ENCODE data around the gene SYP.
"Not testable (repeated sequence)": the region's sequence is repeated elsewhere in the genome, so short reads cannot be mapped to it uniquely, and the experiment has no call there.

SYP gene

DNA sequence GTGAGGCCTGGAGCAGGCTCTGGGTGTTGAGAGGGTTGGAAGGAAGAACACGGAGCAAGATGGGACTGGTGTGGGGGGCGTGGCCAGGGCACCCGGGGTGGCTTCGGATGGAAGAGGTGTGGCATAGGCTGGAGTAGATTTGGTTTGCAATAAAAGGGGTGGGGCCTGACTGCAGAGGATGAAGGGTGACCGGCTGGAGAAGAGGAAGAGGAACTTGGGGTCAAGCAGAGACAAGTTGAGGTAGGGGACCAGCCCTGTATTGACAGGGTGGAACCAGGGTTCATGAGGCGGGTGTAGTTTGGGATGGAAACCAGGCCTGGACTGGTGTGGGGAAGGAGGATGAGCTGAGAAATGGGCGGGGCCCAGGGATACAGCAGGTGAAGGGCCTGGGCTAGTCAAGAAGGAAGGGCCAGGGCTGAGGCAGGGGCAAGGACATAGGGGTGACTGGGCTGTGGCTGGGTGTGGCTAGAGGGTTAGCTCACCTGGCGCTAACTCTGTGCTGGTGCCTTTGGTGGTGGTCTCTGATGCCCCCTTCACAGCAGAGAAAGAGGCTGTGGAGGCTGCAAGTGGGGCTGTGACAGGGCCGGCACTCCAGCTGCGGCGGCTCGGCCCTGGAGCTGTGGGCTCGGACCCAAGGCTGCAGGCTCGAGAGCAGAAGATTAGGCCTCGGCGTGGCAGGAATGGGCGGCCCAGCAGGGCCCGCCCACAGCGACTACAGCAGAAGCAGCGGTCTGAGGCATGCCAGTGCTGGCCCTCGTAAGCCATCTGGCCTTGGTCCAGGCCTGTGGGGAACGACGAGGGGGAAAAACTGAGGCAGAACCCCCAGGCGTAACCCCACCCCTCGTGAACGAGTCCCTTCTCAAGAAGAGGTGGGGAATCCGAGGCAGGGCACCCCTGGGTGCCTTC is 23.3 kb downstream of the SYP start:
- no peak overlapping the region for H3K27ac ChIP-seq

DNA sequence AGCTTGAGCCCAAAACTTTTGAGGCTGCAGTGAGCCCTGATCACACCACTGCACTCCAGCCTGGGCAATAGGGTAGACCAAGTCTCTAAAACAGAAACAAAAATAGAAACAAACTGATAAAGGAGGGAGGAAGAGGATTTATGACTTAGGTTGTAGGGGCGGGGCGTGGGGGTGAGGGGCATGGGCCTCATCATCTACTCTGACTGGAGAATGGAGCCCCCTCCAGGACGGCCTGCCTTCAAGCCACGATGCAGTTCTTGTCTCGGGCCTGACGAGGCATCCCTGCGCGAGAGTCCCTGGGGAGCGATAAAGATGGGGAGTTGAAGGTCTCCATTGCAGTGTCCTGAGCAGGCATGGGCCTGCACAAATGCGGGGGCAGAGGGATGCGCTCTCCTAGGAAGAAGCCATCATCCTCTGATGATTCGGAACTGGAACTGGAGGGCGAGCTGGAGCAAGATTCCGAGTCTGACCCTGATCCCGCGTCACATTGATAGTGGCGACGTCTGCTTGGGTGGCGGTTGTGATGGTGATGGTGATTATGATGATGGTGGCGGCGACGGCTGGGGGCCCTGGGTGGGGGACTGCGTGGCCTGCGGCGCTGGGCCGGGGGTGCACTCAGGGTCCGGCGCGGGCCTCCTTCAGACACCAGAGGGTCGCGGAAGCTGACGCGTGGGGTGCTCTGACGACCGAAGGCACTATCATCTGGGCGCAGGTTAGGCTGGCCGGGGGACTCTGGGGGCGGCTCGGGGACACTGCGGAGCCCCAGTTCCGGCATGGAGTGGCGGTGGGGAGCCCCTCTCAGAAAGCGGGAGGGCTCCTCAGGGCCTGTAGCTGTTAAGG is 24.3 kb downstream of the SYP start:
- no peak overlapping the region for H3K27ac ChIP-seq

More for the DNA sequence above, 23.3 kb downstream of the SYP start:
- TF ChIP-seq, protein P1, sequence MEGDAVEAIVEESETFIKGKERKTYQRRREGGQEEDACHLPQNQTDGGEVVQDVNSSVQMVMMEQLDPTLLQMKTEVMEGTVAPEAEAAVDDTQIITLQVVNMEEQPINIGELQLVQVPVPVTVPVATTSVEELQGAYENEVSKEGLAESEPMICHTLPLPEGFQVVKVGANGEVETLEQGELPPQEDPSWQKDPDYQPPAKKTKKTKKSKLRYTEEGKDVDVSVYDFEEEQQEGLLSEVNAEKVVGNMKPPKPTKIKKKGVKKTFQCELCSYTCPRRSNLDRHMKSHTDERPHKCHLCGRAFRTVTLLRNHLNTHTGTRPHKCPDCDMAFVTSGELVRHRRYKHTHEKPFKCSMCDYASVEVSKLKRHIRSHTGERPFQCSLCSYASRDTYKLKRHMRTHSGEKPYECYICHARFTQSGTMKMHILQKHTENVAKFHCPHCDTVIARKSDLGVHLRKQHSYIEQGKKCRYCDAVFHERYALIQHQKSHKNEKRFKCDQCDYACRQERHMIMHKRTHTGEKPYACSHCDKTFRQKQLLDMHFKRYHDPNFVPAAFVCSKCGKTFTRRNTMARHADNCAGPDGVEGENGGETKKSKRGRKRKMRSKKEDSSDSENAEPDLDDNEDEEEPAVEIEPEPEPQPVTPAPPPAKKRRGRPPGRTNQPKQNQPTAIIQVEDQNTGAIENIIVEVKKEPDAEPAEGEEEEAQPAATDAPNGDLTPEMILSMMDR (conservative IDR thresholded peaks at IDR 0.05) = no peak

DNA sequence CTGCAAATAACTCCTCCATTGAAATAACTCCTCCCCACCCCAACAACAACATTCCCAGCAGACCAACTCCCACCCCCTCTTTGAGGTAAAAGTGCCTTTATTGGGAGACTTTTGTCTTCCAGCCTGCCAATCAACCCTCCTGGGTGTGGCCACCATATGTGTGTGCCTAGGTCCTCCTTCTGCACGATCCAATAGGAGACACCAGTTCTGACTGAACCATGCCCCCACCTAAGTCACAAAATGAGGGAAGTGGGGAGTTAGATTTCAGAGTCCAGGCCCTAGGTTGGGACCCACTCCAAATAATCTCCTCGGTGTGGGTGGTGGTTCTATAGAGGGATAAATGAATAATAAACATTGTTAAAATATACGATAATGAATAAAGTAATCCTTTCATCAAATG is 25.3 kb downstream of the SYP start:
- TF ChIP-seq, protein P1 (conservative IDR thresholded peaks at IDR 0.05) = no peak
- no peak overlapping the region for H3K27ac ChIP-seq

More for the DNA sequence above, 24.3 kb downstream of the SYP start:
- TF ChIP-seq, protein P1 (conservative IDR thresholded peaks at IDR 0.05) = no peak

DNA sequence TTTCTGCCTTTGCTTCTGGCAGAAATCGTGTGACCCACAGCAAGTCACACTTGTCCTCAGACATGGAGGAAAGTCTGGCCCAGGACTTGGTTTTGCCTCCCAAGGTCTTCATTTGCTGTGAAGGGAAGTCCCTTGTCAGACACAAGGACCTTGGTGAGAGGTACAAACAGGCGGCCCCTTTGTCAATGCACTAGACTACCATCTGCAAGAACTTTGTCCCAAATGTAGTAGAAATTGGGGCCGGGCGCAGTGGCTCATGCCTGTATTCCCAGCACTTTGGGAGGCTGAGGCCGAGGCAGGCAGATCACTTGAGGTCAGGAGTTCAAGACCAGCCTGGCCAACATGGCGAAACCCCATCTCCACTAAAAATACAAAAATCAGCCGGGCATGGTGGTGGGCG is 26.4 kb downstream of the SYP start:
- H3K27ac ChIP-seq = not testable (repeated sequence)

DNA sequence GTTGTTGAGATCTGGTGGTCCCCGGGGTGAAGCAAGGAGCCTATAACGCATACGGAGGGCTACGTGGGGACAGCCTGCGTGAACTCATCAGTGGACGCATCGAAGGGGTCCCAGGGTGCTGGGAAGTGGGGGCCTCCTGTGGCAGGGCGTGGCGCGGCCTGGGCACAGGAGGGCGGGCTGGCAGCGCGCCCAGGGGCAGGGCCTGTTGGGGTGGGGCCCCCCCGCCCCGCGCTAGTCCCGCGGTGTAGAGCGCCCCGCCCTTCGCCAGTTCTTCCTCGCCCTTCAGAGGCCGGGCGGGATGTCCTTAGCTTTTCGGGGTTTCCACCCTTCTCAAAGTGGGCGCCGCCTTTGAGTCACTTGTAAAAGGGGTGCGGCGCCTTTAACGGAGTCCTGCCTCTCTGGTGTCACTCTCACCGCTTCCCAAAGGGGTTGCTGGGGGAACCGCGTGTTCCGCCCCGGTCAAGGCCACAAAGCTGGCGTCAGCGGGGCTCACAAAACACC is 27.7 kb downstream of the SYP start:
- TF ChIP-seq, protein P1 (conservative IDR thresholded peaks at IDR 0.05) = no peak
- H3K27ac ChIP-seq = no peak overlapping the region

DNA sequence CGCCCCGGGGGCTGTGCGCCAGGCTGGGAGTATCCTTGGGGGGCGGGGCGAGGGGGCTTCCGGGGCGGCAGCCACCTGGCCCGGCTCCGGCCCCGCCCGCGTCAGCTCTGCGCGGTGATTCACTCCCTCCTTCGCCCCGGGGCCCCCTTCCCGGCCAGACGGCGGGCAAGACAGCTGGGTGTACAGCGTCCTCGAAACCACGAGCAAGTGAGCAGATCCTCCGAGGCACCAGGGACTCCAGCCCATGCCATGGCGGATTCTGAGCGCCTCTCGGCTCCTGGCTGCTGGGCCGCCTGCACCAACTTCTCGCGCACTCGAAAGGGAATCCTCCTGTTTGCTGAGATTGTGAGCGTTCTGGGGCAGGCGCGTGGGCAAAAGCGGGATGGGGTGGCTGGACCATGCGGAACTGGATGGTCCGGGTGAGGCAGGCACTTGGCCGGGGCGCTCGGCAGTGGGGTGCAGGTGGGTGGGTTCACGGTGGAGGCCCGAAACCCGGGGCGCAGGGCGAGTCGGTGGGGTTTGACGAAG is 28.2 kb downstream of the SYP start, which contains the start of gene PLP2:
TSS of gene PLP2 (plus strand) at position 147 of the 528 bp plus-strand sequence. CDS start at position 250, 103 bp downstream.
- TF ChIP-seq, protein P1 (conservative IDR thresholded peaks at IDR 0.05) = no peak
- no peak within 1 kb of the TSS for H3K27ac ChIP-seq

DNA sequence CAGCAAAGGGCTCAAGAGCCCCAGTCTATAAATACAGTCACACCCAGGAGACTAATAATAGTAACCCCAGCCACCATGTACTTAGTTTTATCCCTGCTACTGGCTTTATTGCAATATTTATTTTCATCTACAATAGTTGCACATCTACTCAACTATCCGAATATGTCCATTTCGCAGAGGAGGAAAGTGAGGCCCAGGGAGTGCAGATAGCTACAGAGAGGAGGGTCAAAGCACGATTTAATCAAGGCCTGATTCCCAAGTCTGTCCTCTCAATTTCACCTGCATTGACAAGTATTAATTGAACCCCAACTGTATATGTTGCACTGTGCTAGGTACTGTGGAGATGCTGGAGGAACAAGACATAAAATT is 32.3 kb downstream of the SYP start:
- TF ChIP-seq, protein P1 (conservative IDR thresholded peaks at IDR 0.05) = no peak
- no peak overlapping the region for H3K27ac ChIP-seq

All from VCaP (cell line).